PC-3 (cell line): ENCODE results near the gene ALG9. TPM values are rescaled to one million over a fixed set of nuclear protein-coding genes. Genes with fewer than 3 reads are reported as not detected.

Experiments used
- ATAC-seq: fragments of 200-7000 bp; cut with Tn5 transposase; 2 replicates; pipeline ENCODE4 v1.9.1; 2020; ENCODE audit warnings: mild to moderate bottlenecking, moderate library complexity
- BruUV-seq: library from RNA; stranded (reverse); fragments of 400-500 nt; replicated peaks from 2 replicates; lab custom pipeline; 2021; lab: Mats Ljungman, UMichigan
- CTCF ChIA-PET: fragments of 300-600 bp; sonication (Branson Sonifier 250); formaldehyde crosslinking; loops from one replicate; lab custom pipeline; 2022; ENCODE audit warnings: antibody characterized with exemption; lab: Charles Lee
- POLR2A ChIA-PET: fragments of 300-600 bp; sonication (Branson Sonifier 250); formaldehyde crosslinking; loops from one replicate; lab custom pipeline; 2022; ENCODE audit warnings: antibody characterized with exemption; ENCODE audit not compliant: unreplicated experiment; lab: Charles Lee
- DNase-seq: peaks from one replicate; pipeline ENCODE4 v3.0.0-alpha.2; 2015
- H2AFZ ChIP-seq: fragments of 300-600 bp; sonication (generic); 2 replicates; pipeline ENCODE4 v1.6.0; 2016; ENCODE audit warnings: antibody characterized with exemption, low read length
- H3F3A ChIP-seq: fragments of 300-600 bp; sonication (generic); one replicate; pipeline ENCODE4 v1.6.0; 2017; ENCODE audit warnings: antibody characterized with exemption, low read length, control low read depth, mild to moderate bottlenecking; ENCODE audit not compliant: unreplicated experiment
- H3K27ac ChIP-seq: fragments of 300-600 bp; sonication (generic); 2 replicates; pipeline ENCODE4 v1.5.1; 2016; ENCODE audit warnings: mild to moderate bottlenecking, low read length
- H3K27me3 ChIP-seq: fragments of 300-600 bp; sonication (generic); 2 replicates; pipeline ENCODE4 v1.6.1; 2016; ENCODE audit warnings: low read length, mixed read lengths
- H3K36me3 ChIP-seq: fragments of 300-600 bp; sonication (generic); 2 replicates; pipeline ENCODE4 v1.6.1; 2016; ENCODE audit warnings: low read depth, mixed run types, low read length, mixed read lengths
- H3K4me1 ChIP-seq: fragments of 300-600 bp; sonication (generic); 2 replicates; pipeline ENCODE4 v1.5.1; 2016; ENCODE audit warnings: low read length; ENCODE audit not compliant: insufficient read depth
- H3K4me2 ChIP-seq: fragments of 300-600 bp; sonication (generic); 2 replicates; pipeline ENCODE4 v1.6.0; 2016; ENCODE audit warnings: low read length
- H3K4me3 ChIP-seq: fragments of 300-600 bp; sonication (generic); 2 replicates; pipeline ENCODE4 v1.5.1; 2016; ENCODE audit warnings: mild to moderate bottlenecking, low read length, mixed read lengths
- H3K79me2 ChIP-seq: fragments of 300-600 bp; sonication (generic); 2 replicates; pipeline ENCODE4 v1.6.1; 2017; ENCODE audit warnings: low read length, mixed read lengths
- H3K9ac ChIP-seq: fragments of 300-600 bp; sonication (generic); 2 replicates; pipeline ENCODE4 v1.6.0; 2016; ENCODE audit warnings: mild to moderate bottlenecking, low read length
- H3K9me2 ChIP-seq: fragments of 300-600 bp; sonication (generic); replicated peaks from 2 replicates; pipeline ENCODE4 v1.6.1; 2016; ENCODE audit warnings: mixed run types, low read length, mixed read lengths
- H3K9me3 ChIP-seq: fragments of 300-600 bp; sonication (generic); 2 replicates; pipeline ENCODE4 v1.6.1; 2016; ENCODE audit warnings: low read length, mixed read lengths
- H4K20me1 ChIP-seq: fragments of 300-600 bp; sonication (generic); 2 replicates; pipeline ENCODE4 v1.6.1; 2016; ENCODE audit warnings: low read length, mixed read lengths
- CTCF ChIP-seq: fragments of 300-600 bp; sonication (generic); conservative IDR thresholded peaks from 2 replicates; pipeline ENCODE4 v1.5.1; 2017; ENCODE audit warnings: antibody characterized with exemption, low read depth, mild to moderate bottlenecking, low read length
- EZH2 ChIP-seq: fragments of 300-600 bp; sonication (generic); IDR thresholded peaks from one replicate; pipeline ENCODE4 v1.6.1; 2017; ENCODE audit warnings: antibody characterized with exemption, mild to moderate bottlenecking, low read length; ENCODE audit not compliant: unreplicated experiment
- EZH2phosphoT487 ChIP-seq: fragments of 300-600 bp; sonication (generic); IDR thresholded peaks from 2 replicates; pipeline ENCODE4 v1.6.1; 2018; ENCODE audit warnings: mild to moderate bottlenecking, antibody characterized with exemption, low read length, borderline replicate concordance
- intact Hi-C: fragments of 100-400 bp; cut with micrococcal nuclease; formaldehyde crosslinking; loops from 2 replicates; pipeline ENCODE4 v1.9.0; 2023
- total RNA-seq: library from RNA; depleted of rRNA; stranded (reverse); fragments of >200 nt; gene quantifications from 2 replicates; pipeline ENCODE4 v1.2.3, GENCODE V29; 2014

The ALG9 gene
- total RNA-seq, 1 experiment from 2014 or later = 34.3 TPM

GRCh38 chr11:111911563-111912401 is 40.4 kb upstream of the ALG9 start, which contains the start of gene CRYAB:
TSS of gene CRYAB (minus strand) at chr11:111911770. CDS start at chr11:111911724, 46 bp downstream.
- no peak for TF ChIP-seq CTCF
- no peak for TF ChIP-seq EZH2phosphoT487
- no peak for TF ChIP-seq EZH2
- H3K79me2 ChIP-seq = no peaks in the 10 kb centered on the region
- H3K36me3 ChIP-seq = no peaks in the 10 kb centered on the region
- no peaks in the 10 kb centered on the region for H4K20me1 ChIP-seq
- peak within 1 kb of the TSS; percentile 69 for H2AFZ ChIP-seq
- ChIA-PET POLR2A (no interaction called here), CTCF (no interaction called here)
- peaks cover 6% of the 10 kb centered on the region for H3K4me1 ChIP-seq
- no peaks in the 10 kb centered on the region for H3K27me3 ChIP-seq
- no TSS peak for BruUV-seq
- H3K9me3 ChIP-seq = no peaks in the 10 kb centered on the region
- no peak within 1 kb of the TSS for H3K4me3 ChIP-seq
- intact Hi-C loops = no loop called here
- ATAC-seq (peak; percentile 65), DNase-seq (peak; percentile 61)
- no peaks in the 10 kb centered on the region for H3K9me2 ChIP-seq
- no peaks in the 10 kb centered on the region for H3F3A ChIP-seq
- no peak within 1 kb of the TSS for H3K9ac ChIP-seq
- H3K4me2 ChIP-seq = peak within 1 kb of the TSS; percentile 54
- no peak within 1 kb of the TSS for H3K27ac ChIP-seq

- Histone ChIP-seq H3K27me3 (no peaks in the 10 kb centered on the region), H3K9ac (no peak overlapping the region), H3K4me1 (peaks cover 6% of the 10 kb centered on the region), H4K20me1 (no peaks in the 10 kb centered on the region), H3K27ac (no peak overlapping the region), H2AFZ (no peak overlapping the region), H3K79me2 (no peaks in the 10 kb centered on the region), H3F3A (no peaks in the 10 kb centered on the region), H3K4me3 (no peak overlapping the region), H3K4me2 (no peak overlapping the region), H3K36me3 (no peaks in the 10 kb centered on the region), H3K9me3 (no peaks in the 10 kb centered on the region), H3K9me2 (no peaks in the 10 kb centered on the region)
- no peak for TF ChIP-seq EZH2
- TF ChIP-seq EZH2phosphoT487 = no peak
- no peak for TF ChIP-seq CTCF
- no peak for DNase-seq
- intact Hi-C loops = no loop called here
- CTCF ChIA-PET = no interaction called here
- ATAC-seq = no peak
- BruUV-seq = no TSS peak
- POLR2A ChIA-PET = no interaction called here
Measured at GRCh38 chr11:111910676-111911562, 39.5 kb upstream of the ALG9 start.
